ENCODE data around the gene QARS1. TPM values are rescaled to one million over a fixed set of nuclear protein-coding genes. Genes with fewer than 3 reads are reported as not detected.

The QARS1 gene
- total RNA-seq, 1 donor from 2014 or later = 417 TPM

GRCh38 chr3:49081429-49081828 is 23.1 kb downstream of the QARS1 start:
- H3K27ac Mint-ChIP-seq = peak overlapping the region; percentile 62
- H3K9me3 Mint-ChIP-seq (ENCODE audit: low read depth) = no peaks in the 10 kb centered on the region
- DNase-seq (ENCODE audit: low spot score, unreplicated experiment) = no peak

GRCh38 chr3:49079270-49079669 is 25.3 kb downstream of the QARS1 start:
- TF ChIP-seq, protein P1, sequence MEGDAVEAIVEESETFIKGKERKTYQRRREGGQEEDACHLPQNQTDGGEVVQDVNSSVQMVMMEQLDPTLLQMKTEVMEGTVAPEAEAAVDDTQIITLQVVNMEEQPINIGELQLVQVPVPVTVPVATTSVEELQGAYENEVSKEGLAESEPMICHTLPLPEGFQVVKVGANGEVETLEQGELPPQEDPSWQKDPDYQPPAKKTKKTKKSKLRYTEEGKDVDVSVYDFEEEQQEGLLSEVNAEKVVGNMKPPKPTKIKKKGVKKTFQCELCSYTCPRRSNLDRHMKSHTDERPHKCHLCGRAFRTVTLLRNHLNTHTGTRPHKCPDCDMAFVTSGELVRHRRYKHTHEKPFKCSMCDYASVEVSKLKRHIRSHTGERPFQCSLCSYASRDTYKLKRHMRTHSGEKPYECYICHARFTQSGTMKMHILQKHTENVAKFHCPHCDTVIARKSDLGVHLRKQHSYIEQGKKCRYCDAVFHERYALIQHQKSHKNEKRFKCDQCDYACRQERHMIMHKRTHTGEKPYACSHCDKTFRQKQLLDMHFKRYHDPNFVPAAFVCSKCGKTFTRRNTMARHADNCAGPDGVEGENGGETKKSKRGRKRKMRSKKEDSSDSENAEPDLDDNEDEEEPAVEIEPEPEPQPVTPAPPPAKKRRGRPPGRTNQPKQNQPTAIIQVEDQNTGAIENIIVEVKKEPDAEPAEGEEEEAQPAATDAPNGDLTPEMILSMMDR (IDR thresholded peaks at IDR 0.05; ENCODE audit: unreplicated experiment) = no peak
- no peak overlapping the region for H3K27ac Mint-ChIP-seq
- DNase-seq (ENCODE audit: low spot score, unreplicated experiment) = no peak
- no peak overlapping the region for H3K4me3 Mint-ChIP-seq (ENCODE audit: low read depth)
- peaks cover 7% of the 10 kb centered on the region for H3K36me3 Mint-ChIP-seq (ENCODE audit: insufficient read depth)
- H3K27me3 Mint-ChIP-seq = no peaks in the 10 kb centered on the region
- no peaks in the 10 kb centered on the region for H3K9me3 Mint-ChIP-seq (ENCODE audit: low read depth)
- no peaks in the 10 kb centered on the region for H3K4me1 Mint-ChIP-seq (ENCODE audit: low read depth)

More at GRCh38 chr3:49081429-49081828, 23.1 kb downstream of the QARS1 start:
- Mint-ChIP-seq H3K4me3 (ENCODE audit: low read depth) (no peak overlapping the region), H3K4me1 (ENCODE audit: low read depth) (no peaks in the 10 kb centered on the region), H3K36me3 (ENCODE audit: insufficient read depth) (peaks cover 3% of the 10 kb centered on the region), H3K27me3 (no peaks in the 10 kb centered on the region)
- TF ChIP-seq, protein P1 (IDR thresholded peaks at IDR 0.05; ENCODE audit: unreplicated experiment) = no peak

DNA sequence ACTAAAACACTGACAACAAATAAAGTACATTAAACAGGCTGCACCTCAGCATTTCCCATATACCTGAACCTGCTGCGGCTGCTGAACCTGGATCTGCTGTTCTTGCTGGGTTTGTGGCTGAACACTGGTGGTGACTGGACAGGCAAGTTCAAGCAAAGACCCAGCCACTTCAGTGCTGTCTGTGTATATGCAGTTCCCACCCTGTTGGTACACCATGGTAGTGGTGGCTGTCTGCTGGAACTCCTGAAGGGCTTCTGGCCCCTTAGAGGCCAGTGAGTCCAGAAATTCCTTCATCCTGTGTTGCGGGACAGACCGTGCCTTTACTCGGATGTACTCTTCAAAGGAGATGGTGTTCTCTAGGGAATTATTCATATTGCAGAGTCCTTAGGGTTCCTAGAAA is 27.9 kb downstream of the QARS1 start:
- DNase-seq (ENCODE audit: low spot score, unreplicated experiment) = no peak
- no peaks in the 10 kb centered on the region for H3K4me1 Mint-ChIP-seq (ENCODE audit: low read depth)
- no peak overlapping the region for H3K27ac Mint-ChIP-seq
- peaks cover 12% of the 10 kb centered on the region for H3K36me3 Mint-ChIP-seq (ENCODE audit: insufficient read depth)
- TF ChIP-seq, protein P1 (IDR thresholded peaks at IDR 0.05; ENCODE audit: unreplicated experiment) = no peak
- H3K27me3 Mint-ChIP-seq = no peaks in the 10 kb centered on the region
- H3K9me3 Mint-ChIP-seq (ENCODE audit: low read depth) = no peaks in the 10 kb centered on the region
- H3K4me3 Mint-ChIP-seq (ENCODE audit: low read depth) = no peak overlapping the region

DNA sequence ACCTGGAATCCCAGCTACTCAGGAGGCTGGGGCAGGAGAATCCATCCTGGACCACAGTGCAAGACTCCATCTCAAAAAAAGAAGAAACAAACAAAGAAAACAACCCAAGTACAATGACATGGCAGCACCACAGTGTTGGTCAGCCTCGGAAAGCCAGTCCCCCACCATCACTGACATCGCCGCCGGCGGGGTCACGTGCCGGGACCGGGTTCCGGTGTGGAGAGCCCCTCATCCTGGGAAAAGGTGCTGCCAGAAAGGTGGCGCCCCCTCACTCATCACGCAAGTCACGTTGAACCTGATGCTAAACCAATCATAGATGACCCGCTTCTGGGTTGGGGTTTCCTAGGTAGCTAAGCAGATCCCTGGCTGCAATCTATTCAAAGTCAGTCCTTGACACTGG is 28.4 kb downstream of the QARS1 start:
- Mint-ChIP-seq H3K9me3 (ENCODE audit: low read depth) (no peaks in the 10 kb centered on the region), H3K4me3 (ENCODE audit: low read depth) (no peak overlapping the region), H3K36me3 (ENCODE audit: insufficient read depth) (peaks cover 12% of the 10 kb centered on the region), H3K4me1 (ENCODE audit: low read depth) (no peaks in the 10 kb centered on the region), H3K27me3 (no peaks in the 10 kb centered on the region), H3K27ac (no peak overlapping the region)
- no peak for DNase-seq (ENCODE audit: low spot score, unreplicated experiment)
- TF ChIP-seq, protein P1 (IDR thresholded peaks at IDR 0.05; ENCODE audit: unreplicated experiment) = no peak

DNA sequence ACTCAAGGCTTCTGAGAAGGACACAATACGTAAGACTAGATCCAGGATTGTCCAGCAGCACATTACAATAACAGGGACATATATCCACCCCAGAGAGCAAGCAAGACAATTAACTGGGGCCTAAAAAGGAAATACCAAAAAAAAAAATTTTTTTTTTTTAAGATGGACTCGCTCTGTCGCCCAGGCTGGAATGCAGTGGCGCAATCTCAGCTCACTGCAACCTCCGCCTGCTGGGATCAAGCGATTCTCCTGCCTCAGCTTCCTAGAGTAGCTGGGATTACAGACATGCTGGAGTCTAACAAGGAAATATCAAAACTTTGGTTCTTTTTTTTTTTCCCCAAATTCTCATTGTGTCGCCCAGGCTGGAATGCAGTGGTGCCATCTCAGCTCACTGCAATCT is 46.5 kb downstream of the QARS1 start:
- H3K27me3 Mint-ChIP-seq = no peaks in the 10 kb centered on the region
- H3K27ac Mint-ChIP-seq = no peak overlapping the region
- H3K4me1 Mint-ChIP-seq (ENCODE audit: low read depth) = no peaks in the 10 kb centered on the region
- peaks cover 17% of the 10 kb centered on the region for H3K36me3 Mint-ChIP-seq (ENCODE audit: insufficient read depth)
- no peak for DNase-seq (ENCODE audit: low spot score, unreplicated experiment)
- TF ChIP-seq, protein P1 (IDR thresholded peaks at IDR 0.05; ENCODE audit: unreplicated experiment) = no peak
- H3K9me3 Mint-ChIP-seq (ENCODE audit: low read depth) = no peaks in the 10 kb centered on the region
- H3K4me3 Mint-ChIP-seq (ENCODE audit: low read depth) = no peak overlapping the region

All from progenitor cell of endocrine pancreas (in vitro differentiated cells).